HEK293 (cell line): ENCODE measurements around the gene LDB2.

ENCODE experiments used
- CTCF ChIA-PET: fragments of 350-600 bp; formaldehyde crosslinking; extraction: SDS; loops from one replicate; lab custom pipeline; 2021; ENCODE audit warnings: antibody characterized with exemption; lab: Yijun Ruan, JAX
- POLR2A ChIA-PET: fragments of 300-600 bp; formaldehyde crosslinking; extraction: SDS; loops from one replicate; lab custom pipeline; 2020; ENCODE audit warnings: antibody characterized with exemption, inconsistent platforms; lab: Yijun Ruan, JAX
- H3K27ac ChIP-seq: fragments of 200-500 bp; sonication (Bioruptor generic); 2 replicates; pipeline ENCODE4 v1.5.1; 2014; ENCODE audit warnings: low read depth, low read length, control low read depth, inconsistent platforms; ENCODE audit errors: extremely low read depth
- H3K36me3 ChIP-seq, 2 experiments: fragments of 200-500 bp in 1 of 2; sonication (Bioruptor generic) in 1 of 2; 1 replicate in 1 of 2; 2 replicates in 1 of 2; pipeline ENCODE4 v1.5.1; 2014 to 2017; ENCODE audit warnings: inconsistent platforms in 2 of 2, low read length in 2 of 2; ENCODE audit not compliant: control insufficient read depth in 2 of 2, insufficient read depth in 1 of 2
- H3K4me1 ChIP-seq: fragments of 200-500 bp; sonication (Bioruptor generic); 2 replicates; pipeline ENCODE4 v1.5.1; 2014; ENCODE audit warnings: mild to moderate bottlenecking, low read length, inconsistent platforms; ENCODE audit not compliant: control insufficient read depth, insufficient read depth
- H3K4me3 ChIP-seq: 2 replicates; pipeline ENCODE4 v1.5.1; 2011; ENCODE audit warnings: low read depth, mild to moderate bottlenecking, control low read depth, low read length, moderate library complexity
- H3K9me3 ChIP-seq: fragments of 200-500 bp; sonication (Bioruptor generic); 2 replicates; pipeline ENCODE4 v1.5.1; 2014; ENCODE audit warnings: low read depth, low read length, inconsistent platforms; ENCODE audit not compliant: control insufficient read depth, insufficient read depth
- MYNN ChIP-seq: fragments of 450-650 bp; formaldehyde crosslinking; IDR thresholded peaks from 2 replicates; pipeline ENCODE4 v1.5.1; 2016; ENCODE audit warnings: missing biosample characterization, missing genetic modification characterization, borderline replicate concordance
- ZBTB17 ChIP-seq: fragments of 450-650 bp; formaldehyde crosslinking; IDR thresholded peaks from 2 replicates; pipeline ENCODE4 v1.5.1; 2016; ENCODE audit warnings: missing biosample characterization, missing genetic modification characterization
- ZNF133 ChIP-seq: fragments of 450-650 bp; formaldehyde crosslinking; IDR thresholded peaks from 2 replicates; pipeline ENCODE4 v1.5.1; 2016; ENCODE audit warnings: missing biosample characterization, missing genetic modification characterization
- ZNF501 ChIP-seq: fragments of 450-650 bp; formaldehyde crosslinking; IDR thresholded peaks from 2 replicates; pipeline ENCODE4 v1.5.1; 2016; ENCODE audit warnings: missing biosample characterization, missing genetic modification characterization
- ZNF596 ChIP-seq: fragments of 450-650 bp; IDR thresholded peaks from 2 replicates; pipeline ENCODE4 v1.5.0; 2018; ENCODE audit warnings: missing biosample characterization, mild to moderate bottlenecking, missing genetic modification characterization, moderate library complexity
- ZNF664 ChIP-seq: fragments of 450-650 bp; formaldehyde crosslinking; IDR thresholded peaks from 2 replicates; pipeline ENCODE4 v1.5.1; 2016; ENCODE audit warnings: missing biosample characterization, missing genetic modification characterization
- ZNF791 ChIP-seq: fragments of 450-650 bp; formaldehyde crosslinking; IDR thresholded peaks from 2 replicates; pipeline ENCODE4 v1.5.1; 2016; ENCODE audit warnings: missing biosample characterization, missing genetic modification characterization
- ZXDB ChIP-seq: fragments of 450-650 bp; formaldehyde crosslinking; IDR thresholded peaks from 2 replicates; pipeline ENCODE4 v1.5.1; 2016; ENCODE audit warnings: missing biosample characterization, missing genetic modification characterization
- TF ChIP-seq, protein P1 (sequence below): fragments of 450-650 bp; formaldehyde crosslinking; IDR thresholded peaks from 2 replicates; pipeline ENCODE4 v1.5.1; 2017; ENCODE audit warnings: missing biosample characterization, missing genetic modification characterization
- TF ChIP-seq, protein P2 (sequence below): IDR thresholded peaks from 2 replicates; pipeline ENCODE4 v1.6.1; 2011; ENCODE audit warnings: mild to moderate bottlenecking, low read depth, low read length, borderline replicate concordance
- TF ChIP-seq, protein P3 (sequence below): fragments of 450-650 bp; formaldehyde crosslinking; optimal IDR thresholded peaks from 2 replicates; pipeline ENCODE3; 2016; ENCODE audit warnings: missing biosample characterization, mild to moderate bottlenecking, missing genetic modification characterization

The LDB2 gene

DNA sequence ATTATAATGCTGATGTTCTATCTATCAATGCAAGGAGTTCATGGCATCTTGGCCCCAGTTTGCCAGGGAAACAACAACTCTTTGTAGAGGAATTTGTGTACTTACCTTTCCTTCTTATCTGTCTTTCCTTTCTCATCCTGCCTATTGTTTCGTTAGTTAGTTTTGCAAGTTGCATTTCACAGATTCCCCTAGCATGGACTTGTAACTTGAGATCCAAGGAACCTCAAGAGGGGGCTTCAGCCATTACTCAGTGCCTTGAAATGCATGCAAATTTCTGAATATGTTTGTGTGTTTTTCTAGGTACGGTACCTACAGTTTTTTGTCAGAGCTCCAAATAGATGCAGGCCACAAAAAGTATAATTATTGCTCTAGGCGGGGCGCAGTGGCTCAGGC lies 203.6 kb downstream of the LDB2 start (continued):
- TF ChIP-seq, protein P1, sequence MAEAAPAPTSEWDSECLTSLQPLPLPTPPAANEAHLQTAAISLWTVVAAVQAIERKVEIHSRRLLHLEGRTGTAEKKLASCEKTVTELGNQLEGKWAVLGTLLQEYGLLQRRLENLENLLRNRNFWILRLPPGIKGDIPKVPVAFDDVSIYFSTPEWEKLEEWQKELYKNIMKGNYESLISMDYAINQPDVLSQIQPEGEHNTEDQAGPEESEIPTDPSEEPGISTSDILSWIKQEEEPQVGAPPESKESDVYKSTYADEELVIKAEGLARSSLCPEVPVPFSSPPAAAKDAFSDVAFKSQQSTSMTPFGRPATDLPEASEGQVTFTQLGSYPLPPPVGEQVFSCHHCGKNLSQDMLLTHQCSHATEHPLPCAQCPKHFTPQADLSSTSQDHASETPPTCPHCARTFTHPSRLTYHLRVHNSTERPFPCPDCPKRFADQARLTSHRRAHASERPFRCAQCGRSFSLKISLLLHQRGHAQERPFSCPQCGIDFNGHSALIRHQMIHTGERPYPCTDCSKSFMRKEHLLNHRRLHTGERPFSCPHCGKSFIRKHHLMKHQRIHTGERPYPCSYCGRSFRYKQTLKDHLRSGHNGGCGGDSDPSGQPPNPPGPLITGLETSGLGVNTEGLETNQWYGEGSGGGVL (tag by site-specific recombination) = no peak
- TF ChIP-seq, protein P2, sequence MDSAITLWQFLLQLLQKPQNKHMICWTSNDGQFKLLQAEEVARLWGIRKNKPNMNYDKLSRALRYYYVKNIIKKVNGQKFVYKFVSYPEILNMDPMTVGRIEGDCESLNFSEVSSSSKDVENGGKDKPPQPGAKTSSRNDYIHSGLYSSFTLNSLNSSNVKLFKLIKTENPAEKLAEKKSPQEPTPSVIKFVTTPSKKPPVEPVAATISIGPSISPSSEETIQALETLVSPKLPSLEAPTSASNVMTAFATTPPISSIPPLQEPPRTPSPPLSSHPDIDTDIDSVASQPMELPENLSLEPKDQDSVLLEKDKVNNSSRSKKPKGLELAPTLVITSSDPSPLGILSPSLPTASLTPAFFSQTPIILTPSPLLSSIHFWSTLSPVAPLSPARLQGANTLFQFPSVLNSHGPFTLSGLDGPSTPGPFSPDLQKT = no peak
- TF ChIP-seq, protein P3, sequence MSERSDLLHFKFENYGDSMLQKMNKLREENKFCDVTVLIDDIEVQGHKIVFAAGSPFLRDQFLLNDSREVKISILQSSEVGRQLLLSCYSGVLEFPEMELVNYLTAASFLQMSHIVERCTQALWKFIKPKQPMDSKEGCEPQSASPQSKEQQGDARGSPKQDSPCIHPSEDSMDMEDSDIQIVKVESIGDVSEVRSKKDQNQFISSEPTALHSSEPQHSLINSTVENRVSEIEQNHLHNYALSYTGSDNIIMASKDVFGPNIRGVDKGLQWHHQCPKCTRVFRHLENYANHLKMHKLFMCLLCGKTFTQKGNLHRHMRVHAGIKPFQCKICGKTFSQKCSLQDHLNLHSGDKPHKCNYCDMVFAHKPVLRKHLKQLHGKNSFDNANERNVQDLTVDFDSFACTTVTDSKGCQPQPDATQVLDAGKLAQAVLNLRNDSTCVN = no peak

DNA sequence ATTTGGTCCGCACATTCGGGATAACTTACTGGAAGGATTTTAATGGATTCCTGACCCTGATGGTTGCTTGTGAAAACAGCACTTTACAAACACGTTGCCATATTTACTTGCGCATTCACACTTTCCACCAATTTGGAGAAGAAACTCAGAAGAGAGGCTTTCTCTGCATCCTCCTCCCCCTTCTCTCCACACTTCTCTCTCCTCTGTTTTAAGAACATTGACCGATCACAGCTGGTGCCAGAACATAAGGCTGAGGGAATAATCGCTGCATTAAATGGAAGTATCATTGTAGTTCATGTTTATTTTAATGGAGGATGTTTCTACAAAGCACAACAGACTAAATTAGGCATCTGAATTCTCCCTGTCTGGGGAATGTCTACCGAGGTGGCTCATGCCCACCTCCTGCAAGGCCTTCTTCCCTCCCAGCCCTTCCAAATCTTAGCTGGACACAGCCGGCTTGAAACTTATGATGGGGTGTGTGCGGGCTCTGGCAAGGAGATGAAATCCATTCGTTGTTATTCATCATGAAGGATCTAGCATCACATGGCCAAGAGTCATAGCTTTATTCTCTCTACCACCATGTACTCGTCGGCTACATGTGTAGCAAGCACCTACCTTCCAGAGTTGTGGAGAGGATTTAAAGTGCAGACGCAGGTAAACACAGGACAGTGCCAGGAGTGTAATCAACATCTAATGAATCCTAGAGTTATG lies 204.1 kb downstream of the LDB2 start:
- ChIA-PET CTCF (no interaction called here), POLR2A (no interaction called here)
- Histone ChIP-seq H3K4me1 (no peaks in the 10 kb centered on the region), H3K9me3 (no peaks in the 10 kb centered on the region), H3K36me3 (no peaks in the 10 kb centered on the region), H3K4me3 (no peak overlapping the region), H3K27ac (no peak overlapping the region)
- TF ChIP-seq ZNF133 (tag by site-specific recombination) = no peak
- TF ChIP-seq ZNF664 = no peak
- TF ChIP-seq ZNF501 (tag by site-specific recombination) = no peak

DNA sequence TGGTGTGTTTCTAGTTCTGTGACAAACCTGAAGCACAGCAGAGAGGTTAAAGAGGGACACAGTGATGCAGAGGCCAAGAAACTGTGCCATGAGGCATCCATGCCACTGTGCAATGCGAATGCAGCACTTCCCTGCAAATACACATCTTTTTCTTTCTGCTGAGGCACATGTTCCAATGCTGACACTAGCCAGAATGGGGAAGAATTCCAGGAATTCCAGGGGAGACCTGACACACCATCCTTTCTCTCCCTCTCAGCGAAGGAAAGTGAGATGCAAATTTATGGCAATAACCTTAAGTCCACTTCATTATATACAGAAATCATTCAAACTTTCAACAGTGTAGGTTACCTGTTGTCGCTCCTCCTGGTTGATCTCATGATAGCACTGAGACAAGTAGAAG lies 204.8 kb downstream of the LDB2 start:
- Histone ChIP-seq H3K4me1 (no peaks in the 10 kb centered on the region), H3K27ac (no peak overlapping the region), H3K4me3 (no peak overlapping the region), H3K36me3 (no peaks in the 10 kb centered on the region)
- CTCF ChIA-PET = no interaction called here
- no peak for TF ChIP-seq ZNF596
- TF ChIP-seq, all 188 proteins: peak for 0
- no peaks in the 10 kb centered on the region for H3K9me3 ChIP-seq
- POLR2A ChIA-PET = no interaction called here

DNA sequence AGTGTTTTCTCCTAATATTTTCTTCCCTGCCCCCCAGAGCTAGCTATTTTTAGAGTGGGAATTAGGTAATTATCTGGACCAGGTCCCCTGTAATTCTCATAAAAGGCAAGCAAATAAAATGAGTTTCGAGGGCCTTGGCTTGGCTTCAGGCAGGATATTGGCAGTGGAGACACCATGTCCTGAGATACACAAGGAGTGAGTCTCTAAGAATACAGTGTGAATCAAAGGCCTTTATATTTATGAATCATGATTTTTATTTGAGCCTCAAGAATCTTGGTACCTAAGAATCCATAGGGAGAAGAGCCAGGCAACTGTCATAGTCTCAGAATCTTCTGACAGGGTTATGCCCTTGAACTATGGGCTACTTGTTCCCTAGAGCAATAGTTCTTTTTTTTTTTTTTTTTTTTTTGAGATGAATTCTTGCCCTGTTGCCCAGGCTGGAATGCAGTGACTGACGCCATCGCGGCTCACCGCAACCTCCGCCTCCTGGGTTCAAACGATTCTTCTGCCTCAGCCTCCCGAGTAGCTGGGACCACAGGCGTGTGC lies 205.4 kb downstream of the LDB2 start:
- no peak overlapping the region for H3K27ac ChIP-seq
- no peaks in the 10 kb centered on the region for H3K9me3 ChIP-seq
- no peaks in the 10 kb centered on the region for H3K4me1 ChIP-seq
- CTCF ChIA-PET = no interaction called here
- no peak overlapping the region for H3K4me3 ChIP-seq
- POLR2A ChIA-PET = interaction anchor here (0.6 kb wide), 1 partner anchor 461 kb away, joined by 3 read pairs; no protein-coding TSS in a partner anchor
- TF ChIP-seq ZXDB (tag by site-specific recombination) (no peak), MYNN (tag by site-specific recombination) (no peak), ZBTB17 (tag by site-specific recombination) (no peak), ZNF791 (tag by site-specific recombination) (no peak)
- TF ChIP-seq, protein P3 = no peak
- H3K36me3 ChIP-seq = no peaks in the 10 kb centered on the region
